GM21737 (cell line): Measurements from ENCODE around the gene AIFM1.

Experiments
- ATAC-seq: cut with Tn5 transposase; IDR thresholded peaks from one replicate; pipeline ENCODE4 v1.9.1; 2021; ENCODE audit warnings: mild to moderate bottlenecking, moderate library complexity; ENCODE audit not compliant: unreplicated experiment

The AIFM1 gene

GRCh38 chrX:130165703-130166502 is at the start of gene AIFM1:
Gene AIFM1 (minus strand): TSS chrX:130165841. CDS start chrX:130165656, 185 bp downstream.
- ATAC-seq: peak; percentile 91

DNA sequence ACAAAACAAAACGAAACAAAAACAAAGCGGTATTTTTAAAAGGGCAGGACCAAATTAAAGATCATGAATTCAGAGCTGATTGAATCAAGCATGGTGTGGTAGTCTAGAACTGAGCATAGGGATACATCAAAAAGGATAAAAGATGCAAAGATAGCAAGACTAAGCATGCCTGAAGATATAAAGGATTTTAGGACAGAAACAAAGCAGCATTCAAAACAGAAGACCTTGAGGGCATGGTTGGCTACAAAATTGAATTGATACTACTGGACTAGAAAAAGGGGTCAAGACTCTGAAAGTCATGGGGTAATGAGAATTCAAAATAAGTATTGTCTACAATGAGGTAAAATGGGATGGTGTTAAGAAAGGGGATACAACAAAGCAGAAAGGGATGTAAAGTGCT is 47.7 kb upstream of the AIFM1 start:
- no peak for ATAC-seq

- ATAC-seq: no peak
These were observed 46.7 kb upstream of the AIFM1 start for GRCh38 chrX:130212371-130212770.

- no peak for ATAC-seq
These were observed 46.0 kb upstream of the AIFM1 start for GRCh38 chrX:130211415-130212186.

GRCh38 chrX:130204647-130205046 is 39.0 kb upstream of the AIFM1 start:
- ATAC-seq: no peak

- no peak for ATAC-seq
These were observed 31.8 kb upstream of the AIFM1 start for GRCh38 chrX:130197464-130197863.

GRCh38 chrX:130196466-130196865 is 30.8 kb upstream of the AIFM1 start:
- ATAC-seq: no peak

DNA sequence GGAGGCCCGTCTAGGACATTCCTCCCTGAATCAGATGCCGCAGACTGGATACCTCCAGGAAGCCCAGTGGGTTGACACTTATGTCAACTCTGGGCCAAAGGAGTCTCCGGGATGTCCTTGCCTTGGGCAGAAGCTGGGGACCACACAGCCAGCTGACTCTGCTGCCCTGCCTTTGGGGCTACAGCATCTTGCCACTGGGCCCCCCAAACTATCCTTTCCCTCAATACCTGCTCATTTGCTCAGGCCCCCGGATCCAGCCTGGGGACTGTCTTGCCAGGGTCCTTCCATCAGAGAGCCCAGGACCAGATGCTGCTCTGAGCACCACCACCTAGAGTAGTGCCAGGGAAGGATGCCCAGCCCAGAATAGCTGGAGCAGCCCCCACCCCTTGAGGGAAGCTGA is 25.2 kb upstream of the AIFM1 start:
- ATAC-seq: no peak

- no peak for ATAC-seq
These were observed 21.0 kb upstream of the AIFM1 start for GRCh38 chrX:130186651-130187050.

DNA sequence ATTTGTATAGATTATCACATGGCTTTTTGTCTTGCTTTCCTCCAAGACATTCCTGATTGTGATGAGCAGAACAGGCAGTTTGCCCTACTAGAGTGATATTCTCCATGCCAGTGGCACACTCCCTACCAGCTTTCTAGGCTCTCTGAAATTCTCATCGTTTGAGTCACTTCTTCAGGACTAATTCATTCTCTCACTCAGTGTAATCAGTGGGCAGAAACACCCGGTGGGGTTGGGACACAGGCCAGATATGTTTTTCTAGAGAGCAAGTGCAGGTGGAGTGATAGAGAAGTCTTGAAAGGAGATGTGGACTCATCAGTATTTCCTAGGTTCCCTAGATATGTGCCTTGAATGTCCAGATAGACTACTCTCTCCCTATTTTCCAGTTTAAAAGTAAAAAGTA is 19.2 kb upstream of the AIFM1 start:
- ATAC-seq: no peak

DNA sequence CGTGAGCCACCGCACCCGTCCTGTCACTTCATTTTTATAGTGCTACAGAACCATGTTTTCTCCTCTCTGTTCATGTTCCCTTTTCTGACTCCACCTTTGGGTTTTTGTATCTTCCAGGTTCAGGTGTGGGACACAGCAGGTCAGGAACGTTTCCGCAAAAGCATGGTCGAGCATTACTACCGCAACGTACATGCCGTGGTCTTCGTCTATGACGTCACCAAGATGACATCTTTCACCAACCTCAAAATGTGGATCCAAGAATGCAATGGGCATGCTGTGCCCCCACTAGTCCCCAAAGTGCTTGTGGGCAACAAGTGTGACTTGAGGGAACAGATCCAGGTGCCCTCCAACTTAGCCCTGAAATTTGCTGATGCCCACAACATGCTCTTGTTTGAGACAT is 18.5 kb upstream of the AIFM1 start:
- no peak for ATAC-seq

DNA sequence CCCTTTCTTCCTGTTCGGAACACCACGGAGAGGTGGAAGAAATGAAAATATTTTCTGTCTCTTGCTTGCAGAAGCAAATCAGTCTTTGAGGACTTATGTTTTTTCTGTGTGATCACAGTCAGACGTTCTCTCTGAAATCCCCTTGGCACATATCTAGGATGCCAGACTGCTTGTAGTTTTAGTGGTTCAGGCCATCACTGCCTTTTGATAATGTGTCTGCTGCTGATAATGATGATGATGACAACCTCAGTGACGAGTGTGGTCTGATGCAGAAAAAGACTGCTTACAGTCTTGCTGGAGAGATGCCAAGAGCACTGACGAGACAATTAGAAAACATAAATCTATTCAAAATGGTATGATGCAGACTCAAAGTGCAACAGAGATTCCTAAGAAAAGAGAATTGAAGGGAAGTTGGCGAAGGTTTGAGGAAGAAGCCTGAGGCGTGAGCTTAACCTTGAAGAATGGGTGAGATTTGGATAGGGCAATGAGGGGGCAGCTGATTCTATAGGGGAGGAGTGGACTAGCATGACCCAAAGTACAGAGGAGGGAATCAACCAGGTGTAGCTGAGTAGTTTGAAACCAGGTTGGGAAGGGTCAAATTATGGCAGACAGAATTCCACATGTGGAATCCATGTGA is 14.1 kb upstream of the AIFM1 start:
- ATAC-seq: no peak

DNA sequence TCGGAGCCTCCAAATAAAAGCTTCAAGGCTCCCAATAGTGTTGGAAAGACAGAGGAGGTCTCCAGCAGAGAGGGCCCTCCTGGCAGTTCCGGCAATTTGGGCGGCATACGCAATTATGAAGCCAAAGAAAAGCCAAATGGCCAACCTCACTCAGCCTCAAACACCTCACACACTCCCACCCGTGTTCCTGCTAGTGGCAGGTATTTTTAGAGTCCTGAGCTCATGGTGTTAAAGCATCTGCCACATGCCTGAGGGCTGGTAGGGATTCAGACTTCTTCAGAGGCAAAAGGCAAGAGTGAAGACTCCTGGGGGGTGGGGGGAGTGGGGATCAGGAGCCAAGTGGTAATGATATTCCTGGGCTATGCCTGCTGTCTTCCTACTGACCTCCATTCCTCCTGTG is 13.5 kb upstream of the AIFM1 start:
- ATAC-seq: no peak

- ATAC-seq: no peak
These were observed 11.3 kb upstream of the AIFM1 start for GRCh38 chrX:130176942-130177341.

DNA sequence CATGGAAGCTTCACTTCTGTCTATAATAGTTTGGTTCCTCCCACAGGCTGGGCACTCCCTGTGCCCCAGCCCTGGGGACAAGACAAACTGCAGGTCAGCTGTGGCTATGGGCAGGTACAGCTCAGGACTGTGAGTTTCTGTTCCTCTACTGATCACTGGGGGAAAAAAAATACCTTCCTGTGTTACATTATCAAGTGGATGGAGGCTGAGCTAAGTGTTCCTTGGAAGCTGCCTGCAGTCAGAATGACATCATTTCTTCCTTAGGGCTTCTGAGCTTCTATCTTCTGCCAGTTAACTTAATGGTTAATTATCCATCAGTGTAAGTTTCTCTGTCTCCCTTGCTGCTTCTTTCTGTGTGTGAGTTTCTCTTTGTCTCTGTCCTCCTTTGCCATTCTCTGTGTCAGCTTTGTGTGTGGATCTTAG is 10.7 kb upstream of the AIFM1 start:
- ATAC-seq: peak; percentile 76

DNA sequence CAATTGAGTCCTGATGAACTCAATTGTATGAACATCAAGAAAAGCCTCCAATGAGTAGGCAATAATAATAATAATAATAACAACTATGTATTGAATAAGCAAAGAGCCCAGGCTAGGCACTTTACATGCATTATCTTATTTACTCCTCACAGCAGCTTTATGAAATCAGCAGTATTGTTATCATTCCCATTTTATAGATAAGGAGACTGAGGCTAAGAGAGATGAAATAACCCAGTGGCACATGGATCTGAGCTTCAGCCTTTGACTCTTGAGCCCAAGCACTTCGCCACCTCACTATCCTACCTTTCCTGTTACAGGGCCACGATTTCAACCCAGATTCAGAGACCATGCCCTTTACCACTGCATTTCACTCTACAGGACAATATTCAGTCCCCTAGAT is 9.3 kb upstream of the AIFM1 start:
- no peak for ATAC-seq

DNA sequence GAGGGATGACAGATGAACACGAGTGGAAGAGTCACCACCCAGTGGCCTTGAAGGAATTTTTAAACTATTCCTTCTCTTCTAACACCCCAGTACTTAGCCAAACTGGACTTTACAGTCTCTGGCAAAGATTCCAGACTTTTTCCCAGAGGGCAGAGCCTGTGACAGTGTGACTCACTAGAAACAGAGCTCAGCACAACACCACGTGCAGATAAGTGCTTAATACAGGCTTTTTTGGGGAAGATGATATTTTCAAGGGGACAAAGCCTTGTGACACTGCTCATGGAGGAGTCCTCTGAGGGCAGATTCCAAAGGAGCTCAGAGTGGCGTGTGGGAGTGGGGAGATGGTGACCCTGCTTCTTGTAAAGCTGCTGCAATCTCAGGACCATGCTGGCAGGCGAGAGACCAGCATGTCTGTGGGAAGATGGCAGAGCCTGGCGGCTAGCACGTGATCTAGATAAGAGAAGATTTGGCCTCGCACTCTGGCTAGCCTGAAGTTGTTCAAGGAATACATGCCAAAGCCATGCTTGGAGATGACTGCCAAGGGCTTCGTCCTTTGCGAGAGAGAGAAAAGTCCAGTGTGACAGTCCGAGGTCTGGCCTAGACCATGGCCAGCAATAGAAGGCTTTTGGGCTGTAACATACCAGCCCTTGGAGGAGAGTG is 8.5 kb upstream of the AIFM1 start:
- ATAC-seq: no peak

- peak; percentile 45 for ATAC-seq
These were observed 7.7 kb upstream of the AIFM1 start for GRCh38 chrX:130173190-130173895.

- no peak for ATAC-seq
These were observed 6.6 kb upstream of the AIFM1 start for GRCh38 chrX:130172127-130172845.
